Peyer's patch (tissue), 4 donors: Measurements from ENCODE around the gene CDHR2.

ENCODE experiments used
- POLR2A ChIP-seq, 2 donors: fragments of 450-650 bp; IDR thresholded peaks; one replicate each; pipeline ENCODE4 v1.5.1; 2017; ENCODE audit warnings: antibody characterized with exemption in 2 of 2, mild to moderate bottlenecking in 2 of 2, moderate library complexity in 2 of 2
- TF ChIP-seq, protein P1 (sequence below), 6 experiments: fragments of 450-650 bp in 4 of 6; fragments of 200-600 bp in 2 of 6; sonication (generic) in 1 of 6; IDR thresholded peaks; one replicate each; pipeline ENCODE4 v1.5.1; 2017 to 2019; ENCODE audit warnings: antibody characterized with exemption in 6 of 6, mild to moderate bottlenecking in 3 of 6, moderate library complexity in 1 of 6

- TF ChIP-seq, protein P1, sequence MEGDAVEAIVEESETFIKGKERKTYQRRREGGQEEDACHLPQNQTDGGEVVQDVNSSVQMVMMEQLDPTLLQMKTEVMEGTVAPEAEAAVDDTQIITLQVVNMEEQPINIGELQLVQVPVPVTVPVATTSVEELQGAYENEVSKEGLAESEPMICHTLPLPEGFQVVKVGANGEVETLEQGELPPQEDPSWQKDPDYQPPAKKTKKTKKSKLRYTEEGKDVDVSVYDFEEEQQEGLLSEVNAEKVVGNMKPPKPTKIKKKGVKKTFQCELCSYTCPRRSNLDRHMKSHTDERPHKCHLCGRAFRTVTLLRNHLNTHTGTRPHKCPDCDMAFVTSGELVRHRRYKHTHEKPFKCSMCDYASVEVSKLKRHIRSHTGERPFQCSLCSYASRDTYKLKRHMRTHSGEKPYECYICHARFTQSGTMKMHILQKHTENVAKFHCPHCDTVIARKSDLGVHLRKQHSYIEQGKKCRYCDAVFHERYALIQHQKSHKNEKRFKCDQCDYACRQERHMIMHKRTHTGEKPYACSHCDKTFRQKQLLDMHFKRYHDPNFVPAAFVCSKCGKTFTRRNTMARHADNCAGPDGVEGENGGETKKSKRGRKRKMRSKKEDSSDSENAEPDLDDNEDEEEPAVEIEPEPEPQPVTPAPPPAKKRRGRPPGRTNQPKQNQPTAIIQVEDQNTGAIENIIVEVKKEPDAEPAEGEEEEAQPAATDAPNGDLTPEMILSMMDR (IDR thresholded peaks at IDR 0.05): no peak
- no peak for TF ChIP-seq POLR2A (IDR thresholded peaks at IDR 0.05)
Observed at GRCh38 chr5:176530393-176530982, 18.7 kb upstream of the CDHR2 start.
